ENCODE measurements around the gene CHMP4A. TPM values are rescaled to one million over a fixed set of nuclear protein-coding genes. Genes with fewer than 3 reads are reported as not detected.

CHMP4A gene
- total RNA-seq, 1 donor from 2014 or later, result 37.6 TPM

- Histone ChIP-seq H3K36me3 (peaks cover 0 to 54% of the 10 kb centered on the region in 2 donors), H3K9me3 (no peaks in the 10 kb centered on the region), H3K27me3 (no peaks in the 10 kb centered on the region), H3K4me1 (peaks cover 56% of the 10 kb centered on the region), H3K27ac (no peak overlapping the region), H3K4me3 (no peak overlapping the region)
- TF ChIP-seq POLR2A (IDR thresholded peaks at IDR 0.05), result no peak
- no peak for TF ChIP-seq CTCF (IDR thresholded peaks at IDR 0.05)
- no peak for TF ChIP-seq POLR2AphosphoS5 (IDR thresholded peaks at IDR 0.05; ENCODE audit: insufficient read depth in 1 of 2, low read depth in 1 of 2)
- intact Hi-C loops (cut with DNase I), result no loop called here
- DNase-seq (ENCODE audit: extremely low spot score in 2 of 2), result no peak
Measured at GRCh38 chr14:24236689-24237462, 23.6 kb upstream of the CHMP4A start.

DNA sequence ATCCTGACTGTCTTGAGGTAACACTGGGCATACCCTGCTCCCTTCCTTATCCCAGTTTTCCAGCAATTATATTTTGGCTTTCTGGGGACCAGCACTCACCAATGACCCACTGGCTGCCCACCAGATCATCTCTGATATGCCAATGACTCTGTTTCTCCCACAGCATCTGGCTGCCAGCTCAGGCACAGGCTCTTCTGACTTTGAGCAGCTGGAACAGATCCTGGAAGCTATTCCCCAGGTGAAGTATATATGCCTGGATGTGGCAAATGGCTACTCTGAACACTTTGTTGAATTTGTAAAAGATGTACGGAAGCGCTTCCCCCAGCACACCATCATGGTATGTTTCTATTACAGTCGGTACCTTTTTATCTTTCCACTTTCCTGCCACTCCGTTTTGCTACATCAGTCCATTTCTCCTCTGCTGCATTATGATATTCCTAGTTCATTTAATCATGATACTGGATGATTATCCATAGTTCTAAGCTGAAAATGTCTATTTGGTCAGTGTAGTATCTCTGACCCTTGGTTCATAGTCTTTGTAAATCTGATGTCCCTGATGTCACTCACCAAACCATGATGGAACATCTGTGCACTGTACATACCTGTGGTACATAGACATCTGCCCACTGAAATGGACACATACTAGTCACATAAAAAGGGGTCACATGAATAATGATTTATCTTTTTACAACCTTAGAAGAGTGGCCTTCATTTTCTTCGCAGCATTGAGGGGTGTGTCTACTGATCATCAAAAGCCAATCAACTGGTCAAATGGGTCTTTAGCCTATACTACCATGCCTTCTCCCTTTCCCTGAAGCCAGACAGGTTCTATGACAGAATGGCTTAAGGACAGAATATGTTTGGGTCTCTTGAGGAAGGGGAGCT, 22.8 kb upstream of the CHMP4A start:
- Histone ChIP-seq H3K27ac (no peak overlapping the region), H3K36me3 (peaks cover 0 to 52% of the 10 kb centered on the region in 2 donors), H3K27me3 (no peaks in the 10 kb centered on the region), H3K4me1 (peaks cover 56% of the 10 kb centered on the region), H3K4me3 (no peak overlapping the region), H3K9me3 (no peaks in the 10 kb centered on the region)
- intact Hi-C loops (cut with DNase I), result no loop called here
- no peak for DNase-seq (ENCODE audit: extremely low spot score in 2 of 2)
- TF ChIP-seq CTCF (IDR thresholded peaks at IDR 0.05) (no peak), POLR2A (IDR thresholded peaks at IDR 0.05) (no peak), POLR2AphosphoS5 (IDR thresholded peaks at IDR 0.05; ENCODE audit: insufficient read depth in 1 of 2, low read depth in 1 of 2) (no peak)

GRCh38 chr14:24234095-24235005, 21.1 kb upstream of the CHMP4A start:
- peaks cover 0 to 35% of the 10 kb centered on the region in 2 donors for H3K36me3 ChIP-seq
- TF ChIP-seq POLR2A (IDR thresholded peaks at IDR 0.05) (no peak), CTCF (IDR thresholded peaks at IDR 0.05) (no peak), POLR2AphosphoS5 (IDR thresholded peaks at IDR 0.05; ENCODE audit: insufficient read depth in 1 of 2, low read depth in 1 of 2) (no peak)
- DNase-seq (ENCODE audit: extremely low spot score in 2 of 2), result no peak
- H3K9me3 ChIP-seq, result no peaks in the 10 kb centered on the region
- intact Hi-C loops (cut with DNase I), result no loop called here
- peaks cover 46% of the 10 kb centered on the region for H3K4me1 ChIP-seq
- H3K27me3 ChIP-seq, result no peaks in the 10 kb centered on the region
- no peak overlapping the region for H3K4me3 ChIP-seq
- H3K27ac ChIP-seq, result no peak overlapping the region

GRCh38 chr14:24233538-24233866, 20.2 kb upstream of the CHMP4A start:
- TF ChIP-seq CTCF (IDR thresholded peaks at IDR 0.05) (no peak), POLR2A (IDR thresholded peaks at IDR 0.05) (no peak), POLR2AphosphoS5 (IDR thresholded peaks at IDR 0.05; ENCODE audit: insufficient read depth in 1 of 2, low read depth in 1 of 2) (no peak)
- no peak for DNase-seq (ENCODE audit: extremely low spot score in 2 of 2)
- peaks cover 0 to 27% of the 10 kb centered on the region in 2 donors for H3K36me3 ChIP-seq
- intact Hi-C loops (cut with DNase I), result no loop called here
- no peaks in the 10 kb centered on the region for H3K27me3 ChIP-seq
- H3K27ac ChIP-seq, result peak overlapping the region; percentile 82
- H3K4me1 ChIP-seq, result peaks cover 38% of the 10 kb centered on the region
- H3K4me3 ChIP-seq, result peak overlapping the region; percentile 68 to 76
- H3K9me3 ChIP-seq, result no peaks in the 10 kb centered on the region

Measured in vagina (tissue), 2 donors.